ENCODE results near the gene SCG5.

DNA sequence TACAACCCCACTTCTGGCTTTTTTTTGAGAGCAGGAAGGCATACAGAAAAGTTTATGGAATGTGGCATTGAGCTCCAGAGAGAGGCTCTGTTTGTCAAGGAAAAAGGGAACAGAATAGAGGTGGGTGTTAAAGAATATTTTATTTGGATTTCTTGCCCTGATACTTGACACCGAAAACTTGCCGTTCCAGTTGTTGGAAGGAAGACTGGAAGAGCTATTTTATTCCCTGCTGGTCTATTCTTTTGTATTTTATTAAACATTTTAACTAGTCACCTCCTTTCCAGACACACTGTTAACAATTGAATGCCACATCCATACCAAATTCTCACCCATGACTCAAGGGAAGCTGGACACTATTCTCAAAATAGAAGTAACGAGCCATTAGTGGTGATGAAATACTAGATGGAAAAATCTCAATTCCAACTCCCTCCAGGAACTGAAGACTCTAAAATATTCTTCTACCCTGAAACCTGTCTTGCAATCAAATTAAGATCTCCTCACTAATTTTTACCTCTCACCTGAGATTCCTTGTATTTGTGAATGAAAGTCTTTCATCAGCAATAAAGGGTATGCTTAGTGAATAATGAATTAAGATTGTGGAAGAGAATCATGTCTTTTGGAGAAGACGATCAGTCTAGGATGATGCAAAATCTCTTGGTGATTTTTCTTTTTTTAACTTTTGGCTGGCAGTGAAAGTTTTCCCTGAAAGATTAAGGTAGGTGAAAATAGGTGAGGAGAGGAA, 104.8 kb downstream of the SCG5 start:
- TF ChIP-seq, protein P1, sequence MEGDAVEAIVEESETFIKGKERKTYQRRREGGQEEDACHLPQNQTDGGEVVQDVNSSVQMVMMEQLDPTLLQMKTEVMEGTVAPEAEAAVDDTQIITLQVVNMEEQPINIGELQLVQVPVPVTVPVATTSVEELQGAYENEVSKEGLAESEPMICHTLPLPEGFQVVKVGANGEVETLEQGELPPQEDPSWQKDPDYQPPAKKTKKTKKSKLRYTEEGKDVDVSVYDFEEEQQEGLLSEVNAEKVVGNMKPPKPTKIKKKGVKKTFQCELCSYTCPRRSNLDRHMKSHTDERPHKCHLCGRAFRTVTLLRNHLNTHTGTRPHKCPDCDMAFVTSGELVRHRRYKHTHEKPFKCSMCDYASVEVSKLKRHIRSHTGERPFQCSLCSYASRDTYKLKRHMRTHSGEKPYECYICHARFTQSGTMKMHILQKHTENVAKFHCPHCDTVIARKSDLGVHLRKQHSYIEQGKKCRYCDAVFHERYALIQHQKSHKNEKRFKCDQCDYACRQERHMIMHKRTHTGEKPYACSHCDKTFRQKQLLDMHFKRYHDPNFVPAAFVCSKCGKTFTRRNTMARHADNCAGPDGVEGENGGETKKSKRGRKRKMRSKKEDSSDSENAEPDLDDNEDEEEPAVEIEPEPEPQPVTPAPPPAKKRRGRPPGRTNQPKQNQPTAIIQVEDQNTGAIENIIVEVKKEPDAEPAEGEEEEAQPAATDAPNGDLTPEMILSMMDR (conservative IDR thresholded peaks at IDR 0.05 in 1 of 2, IDR thresholded peaks at IDR 0.05 in 1 of 2; ENCODE audit: low read depth in 1 of 2, low read length in 2 of 2), result no peak
- no peak for TF ChIP-seq EZH2 (IDR thresholded peaks at IDR 0.05; ENCODE audit: low read length, missing control alignments)
